CD4-positive, alpha-beta T cell treated with Interleukin-15 for 1 hour (primary cell): ENCODE results near the gene HOXD4.
A peak's percentile ranks its signal among the peaks of the same experiment; 100 is the strongest.

Experiments used
- DNase-seq: peaks from one replicate; pipeline ENCODE4 v3.0.0-alpha.2; 2020

HOXD4 gene

GRCh38 chr2:176114120-176114929 is 37.0 kb upstream of the HOXD4 start:
- no peak for DNase-seq

GRCh38 chr2:176114930-176115625 is 36.3 kb upstream of the HOXD4 start:
- DNase-seq, result no peak

- DNase-seq, result no peak
Measured at GRCh38 chr2:176115883-176116813, 35.2 kb upstream of the HOXD4 start, which contains the start of gene HOXD10. Gene HOXD10 (plus strand): TSS chr2:176116778. CDS start chr2:176116834, 56 bp downstream.

GRCh38 chr2:176117162-176117822 is 34.1 kb upstream of the HOXD4 start:
- no peak for DNase-seq

- no peak for DNase-seq
Measured at GRCh38 chr2:176117823-176118371, 33.5 kb upstream of the HOXD4 start.

GRCh38 chr2:176118601-176119339 is 32.6 kb upstream of the HOXD4 start:
- no peak for DNase-seq

GRCh38 chr2:176120364-176121189 is 30.8 kb upstream of the HOXD4 start:
- DNase-seq, result no peak

- no peak for DNase-seq
Measured at GRCh38 chr2:176121190-176122051, 29.9 kb upstream of the HOXD4 start.

GRCh38 chr2:176122052-176122682 is 29.2 kb upstream of the HOXD4 start:
- no peak for DNase-seq

GRCh38 chr2:176122683-176123410 is 28.5 kb upstream of the HOXD4 start, which contains the start of gene HOXD9:
Gene HOXD9 (plus strand): TSS chr2:176122719. CDS start chr2:176122769, 50 bp downstream.
- no peak for DNase-seq

GRCh38 chr2:176123411-176124109 is 27.8 kb upstream of the HOXD4 start:
- DNase-seq, result no peak

GRCh38 chr2:176124110-176124946 is 27.0 kb upstream of the HOXD4 start:
- DNase-seq, result no peak

GRCh38 chr2:176124947-176125771 is 26.2 kb upstream of the HOXD4 start:
- no peak for DNase-seq

- DNase-seq, result no peak
Measured at GRCh38 chr2:176125772-176126054, 25.6 kb upstream of the HOXD4 start.

- DNase-seq, result peak; percentile 41
Measured at GRCh38 chr2:176126929-176127773, 24.2 kb upstream of the HOXD4 start.
